ENCODE measurements around the gene INTS14.

Gene INTS14

GRCh38 chr15:65610871-65611718, at the start of gene INTS14:
Gene INTS14 (minus strand): TSS chr15:65611131. CDS start chr15:65607380, 3,751 bp downstream.
- H3K4me3 ChIP-seq (ENCODE audit: low read depth, low read length) = peak within 1 kb of the TSS; percentile 83
- peak; percentile 91 for DNase-seq (ENCODE audit: low read depth)
- TF ChIP-seq CTCF (IDR thresholded peaks at IDR 0.05; ENCODE audit: low read depth, low read length, missing control alignments) = peak; percentile 42

GRCh38 chr15:65659502-65660052, 48.6 kb upstream of the INTS14 start:
- H3K4me3 ChIP-seq (ENCODE audit: low read depth, low read length) = no peak overlapping the region
- in situ Hi-C loops (cut with HindIII; ENCODE audit: low sequenced_read_pairs) = no loop called here
- no peak for TF ChIP-seq CTCF (IDR thresholded peaks at IDR 0.05; ENCODE audit: low read depth, low read length, missing control alignments)
- DNase-seq (ENCODE audit: low read depth) = no peak

More at GRCh38 chr15:65610871-65611718, at the start of gene INTS14:
- in situ Hi-C loops (cut with HindIII; ENCODE audit: low sequenced_read_pairs) = no loop called here

- no peak for DNase-seq (ENCODE audit: low read depth)
- in situ Hi-C loops (cut with HindIII; ENCODE audit: low sequenced_read_pairs) = no loop called here
- no peak for TF ChIP-seq CTCF (IDR thresholded peaks at IDR 0.05; ENCODE audit: low read depth, low read length, missing control alignments)
- no peak overlapping the region for H3K4me3 ChIP-seq (ENCODE audit: low read depth, low read length)
These were observed 44.5 kb upstream of the INTS14 start for GRCh38 chr15:65655457-65655856.

- in situ Hi-C loops (cut with HindIII; ENCODE audit: low sequenced_read_pairs) = no loop called here
- peak; percentile 55 for DNase-seq (ENCODE audit: low read depth)
- TF ChIP-seq CTCF (IDR thresholded peaks at IDR 0.05; ENCODE audit: low read depth, low read length, missing control alignments) = no peak
- H3K4me3 ChIP-seq (ENCODE audit: low read depth, low read length) = no peak overlapping the region
These were observed 44.1 kb upstream of the INTS14 start for GRCh38 chr15:65655026-65655425.

- in situ Hi-C loops (cut with HindIII; ENCODE audit: low sequenced_read_pairs) = no loop called here
- TF ChIP-seq CTCF (IDR thresholded peaks at IDR 0.05; ENCODE audit: low read depth, low read length, missing control alignments) = no peak
These were observed 43.0 kb upstream of the INTS14 start for GRCh38 chr15:65653801-65654521.

GRCh38 chr15:65653341-65653740, 42.4 kb upstream of the INTS14 start:
- no peak for TF ChIP-seq CTCF (IDR thresholded peaks at IDR 0.05; ENCODE audit: low read depth, low read length, missing control alignments)
- DNase-seq (ENCODE audit: low read depth) = no peak
- in situ Hi-C loops (cut with HindIII; ENCODE audit: low sequenced_read_pairs) = no loop called here
- H3K4me3 ChIP-seq (ENCODE audit: low read depth, low read length) = no peak overlapping the region

More at GRCh38 chr15:65653801-65654521, 43.0 kb upstream of the INTS14 start:
- DNase-seq (ENCODE audit: low read depth) = no peak
- no peak overlapping the region for H3K4me3 ChIP-seq (ENCODE audit: low read depth, low read length)

Data from astrocyte of the cerebellum (primary cell).